NCI-H226 (cell line): ENCODE results near the gene TSPAN12.

Source experiments
- DNase-seq: peaks from one replicate; pipeline ENCODE4 v3.0.0-alpha.2; 2015

TSPAN12 gene

GRCh38 chr7:120742372-120742771 lies 115.6 kb downstream of the TSPAN12 start:
- no peak for DNase-seq

GRCh38 chr7:120741371-120742042 lies 116.4 kb downstream of the TSPAN12 start:
- DNase-seq = no peak

- DNase-seq = no peak
Measured at GRCh38 chr7:120740348-120740747, 117.6 kb downstream of the TSPAN12 start.

DNA sequence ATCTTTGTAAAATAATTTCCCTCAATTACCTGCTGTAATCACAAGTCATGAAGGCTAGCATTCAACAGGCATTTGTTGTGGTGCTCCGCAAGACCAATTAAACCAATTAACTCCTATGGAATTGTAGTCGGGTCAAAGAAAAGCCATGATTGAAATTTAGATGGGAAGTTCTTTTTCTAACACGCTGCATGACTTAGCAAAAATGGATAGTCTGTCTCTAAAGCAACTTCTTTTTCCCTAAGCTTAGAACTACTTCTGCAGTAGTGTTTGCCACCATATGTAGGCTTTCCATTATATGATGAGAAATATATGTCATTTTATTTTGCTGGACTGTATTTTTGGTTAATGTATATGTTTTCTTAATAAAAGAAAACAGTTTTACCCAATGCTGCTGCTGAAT lies 119.1 kb downstream of the TSPAN12 start:
- no peak for DNase-seq
